Measurements from ENCODE around the gene NQO2. TPM values are rescaled to one million over a fixed set of nuclear protein-coding genes. Genes with fewer than 3 reads are reported as not detected.

Gene NQO2
- total and polyA plus RNA-seq, 2 of the 13 experiments (the other 11 are each of a cell fraction or from before 2014, with no cell fraction given) = 32.2 to 56.5 TPM

DNA sequence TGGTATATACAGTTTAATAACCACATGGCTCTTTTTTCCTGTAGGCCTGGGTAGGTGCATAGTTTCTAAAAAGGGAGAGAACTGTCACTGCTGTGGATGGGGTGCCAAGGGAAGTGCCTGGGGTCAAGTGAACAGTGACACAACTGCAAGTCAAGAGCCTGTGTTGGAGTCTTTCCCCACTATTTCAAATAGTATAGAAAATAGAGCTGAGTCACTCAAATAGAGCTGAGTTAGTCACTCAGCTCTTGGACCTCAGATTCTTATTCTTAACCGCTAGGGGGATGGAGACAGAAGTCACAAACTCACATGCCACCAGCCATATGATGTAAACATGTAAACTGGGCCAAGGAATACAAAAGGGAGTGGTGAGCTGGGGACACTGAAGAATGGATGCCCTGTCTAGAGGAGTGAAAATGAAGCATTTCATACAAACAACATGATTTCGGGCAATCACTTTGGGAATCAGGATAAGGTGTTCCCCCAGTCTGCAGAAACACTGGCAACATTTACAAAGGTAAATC, 2.1 kb downstream of the NQO2 start (continued):
- TF ChIP-seq, protein P1, sequence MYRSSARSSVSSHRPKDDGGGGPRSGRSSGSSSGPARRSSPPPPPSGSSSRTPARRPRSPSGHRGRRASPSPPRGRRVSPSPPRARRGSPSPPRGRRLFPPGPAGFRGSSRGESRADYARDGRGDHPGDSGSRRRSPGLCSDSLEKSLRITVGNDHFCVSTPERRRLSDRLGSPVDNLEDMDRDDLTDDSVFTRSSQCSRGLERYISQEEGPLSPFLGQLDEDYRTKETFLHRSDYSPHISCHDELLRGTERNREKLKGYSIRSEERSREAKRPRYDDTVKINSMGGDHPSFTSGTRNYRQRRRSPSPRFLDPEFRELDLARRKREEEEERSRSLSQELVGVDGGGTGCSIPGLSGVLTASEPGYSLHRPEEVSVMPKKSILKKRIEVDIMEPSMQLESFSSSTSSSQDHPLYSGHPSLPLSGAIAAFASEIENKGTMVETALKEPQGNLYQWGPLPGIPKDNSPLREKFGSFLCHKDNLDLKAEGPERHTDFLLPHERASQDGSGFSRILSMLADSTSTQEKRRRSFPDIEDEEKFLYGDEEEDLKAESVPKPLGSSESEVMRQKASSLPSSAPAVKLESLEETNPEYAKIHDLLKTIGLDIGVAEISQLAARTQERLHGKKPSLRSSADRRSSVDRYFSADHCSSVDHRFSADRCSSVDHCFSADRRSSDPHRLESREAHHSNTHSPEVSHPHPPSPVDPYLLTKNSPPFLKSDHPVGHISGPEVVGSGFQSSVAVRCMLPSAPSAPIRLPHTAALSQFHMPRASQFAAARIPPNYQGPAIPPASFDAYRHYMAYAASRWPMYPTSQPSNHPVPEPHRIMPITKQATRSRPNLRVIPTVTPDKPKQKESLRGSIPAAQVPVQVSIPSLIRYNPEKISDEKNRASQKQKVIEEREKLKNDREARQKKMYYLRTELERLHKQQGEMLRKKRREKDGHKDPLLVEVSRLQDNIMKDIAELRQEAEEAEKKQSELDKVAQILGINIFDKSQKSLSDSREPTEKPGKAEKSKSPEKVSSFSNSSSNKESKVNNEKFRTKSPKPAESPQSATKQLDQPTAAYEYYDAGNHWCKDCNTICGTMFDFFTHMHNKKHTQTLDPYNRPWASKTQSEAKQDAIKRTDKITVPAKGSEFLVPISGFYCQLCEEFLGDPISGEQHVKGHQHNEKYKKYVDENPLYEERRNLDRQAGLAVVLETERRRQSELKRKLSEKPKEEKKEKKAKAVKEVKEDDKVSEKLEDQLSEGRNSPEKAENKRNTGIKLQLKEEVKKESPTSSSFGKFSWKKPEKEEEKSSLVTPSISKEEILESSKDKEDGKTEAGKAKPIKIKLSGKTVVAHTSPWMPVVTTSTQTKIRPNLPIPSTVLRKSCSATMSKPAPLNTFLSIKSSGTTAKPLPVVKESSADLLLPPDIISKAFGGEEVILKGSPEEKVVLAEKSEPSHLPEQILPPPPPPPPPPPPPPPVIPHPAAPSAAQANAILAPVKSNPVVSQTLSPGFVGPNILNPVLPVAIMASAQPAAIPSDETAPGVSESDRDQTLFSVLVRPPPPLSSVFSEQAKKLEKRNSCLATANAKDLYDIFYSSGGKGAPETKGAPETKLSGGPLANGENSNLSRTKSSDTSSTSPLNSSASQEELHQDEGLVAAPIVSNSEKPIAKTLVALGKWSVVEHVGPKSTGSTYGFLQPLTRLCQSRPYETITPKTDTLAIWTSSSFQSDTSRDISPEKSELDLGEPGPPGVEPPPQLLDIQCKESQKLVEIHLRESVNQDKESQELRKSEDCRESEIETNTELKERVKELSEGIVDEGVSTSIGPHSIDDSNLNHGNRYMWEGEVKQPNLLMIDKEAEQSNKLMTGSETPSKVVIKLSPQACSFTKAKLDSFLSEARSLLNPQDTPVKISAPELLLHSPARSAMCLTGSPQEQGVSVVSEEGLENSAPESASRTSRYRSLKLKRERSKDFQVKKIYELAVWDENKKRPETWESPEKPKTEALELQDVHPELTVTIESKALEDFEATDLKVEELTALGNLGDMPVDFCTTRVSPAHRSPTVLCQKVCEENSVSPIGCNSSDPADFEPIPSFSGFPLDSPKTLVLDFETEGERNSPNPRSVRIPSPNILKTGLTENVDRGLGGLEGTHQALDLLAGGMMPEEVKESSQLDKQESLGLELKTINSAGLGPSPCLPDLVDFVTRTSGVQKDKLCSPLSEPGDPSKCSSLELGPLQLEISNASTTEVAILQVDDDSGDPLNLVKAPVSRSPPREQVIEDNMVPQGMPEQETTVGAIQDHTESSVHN (CRISPR knock-in tag; IDR thresholded peaks at IDR 0.05) = no peak
- no peak for TF ChIP-seq TEAD2 (CRISPR knock-in tag; IDR thresholded peaks at IDR 0.05)
- TF ChIP-seq, protein P2, sequence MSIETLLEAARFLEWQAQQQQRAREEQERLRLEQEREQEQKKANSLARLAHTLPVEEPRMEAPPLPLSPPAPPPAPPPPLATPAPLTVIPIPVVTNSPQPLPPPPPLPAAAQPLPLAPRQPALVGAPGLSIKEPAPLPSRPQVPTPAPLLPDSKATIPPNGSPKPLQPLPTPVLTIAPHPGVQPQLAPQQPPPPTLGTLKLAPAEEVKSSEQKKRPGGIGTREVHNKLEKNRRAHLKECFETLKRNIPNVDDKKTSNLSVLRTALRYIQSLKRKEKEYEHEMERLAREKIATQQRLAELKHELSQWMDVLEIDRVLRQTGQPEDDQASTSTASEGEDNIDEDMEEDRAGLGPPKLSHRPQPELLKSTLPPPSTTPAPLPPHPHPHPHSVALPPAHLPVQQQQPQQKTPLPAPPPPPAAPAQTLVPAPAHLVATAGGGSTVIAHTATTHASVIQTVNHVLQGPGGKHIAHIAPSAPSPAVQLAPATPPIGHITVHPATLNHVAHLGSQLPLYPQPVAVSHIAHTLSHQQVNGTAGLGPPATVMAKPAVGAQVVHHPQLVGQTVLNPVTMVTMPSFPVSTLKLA (IDR thresholded peaks at IDR 0.05) = peak; percentile 76; the same call in 1 of the 2 replicates
- TF ChIP-seq, protein P3, sequence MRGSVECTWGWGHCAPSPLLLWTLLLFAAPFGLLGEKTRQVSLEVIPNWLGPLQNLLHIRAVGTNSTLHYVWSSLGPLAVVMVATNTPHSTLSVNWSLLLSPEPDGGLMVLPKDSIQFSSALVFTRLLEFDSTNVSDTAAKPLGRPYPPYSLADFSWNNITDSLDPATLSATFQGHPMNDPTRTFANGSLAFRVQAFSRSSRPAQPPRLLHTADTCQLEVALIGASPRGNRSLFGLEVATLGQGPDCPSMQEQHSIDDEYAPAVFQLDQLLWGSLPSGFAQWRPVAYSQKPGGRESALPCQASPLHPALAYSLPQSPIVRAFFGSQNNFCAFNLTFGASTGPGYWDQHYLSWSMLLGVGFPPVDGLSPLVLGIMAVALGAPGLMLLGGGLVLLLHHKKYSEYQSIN (CRISPR knock-in tag; IDR thresholded peaks at IDR 0.05; ENCODE audit: borderline replicate concordance) = no peak
- TF ChIP-seq ZNF644 (CRISPR knock-in tag; IDR thresholded peaks at IDR 0.05; ENCODE audit: low read depth) = no peak
- TF ChIP-seq JUN (CRISPR knock-in tag; IDR thresholded peaks at IDR 0.05) = no peak
- no peak for TF ChIP-seq ZNF883 (CRISPR knock-in tag; IDR thresholded peaks at IDR 0.05; ENCODE audit: not compliant biosample characterization)
- TF ChIP-seq FOSL1 (CRISPR knock-in tag; IDR thresholded peaks at IDR 0.05; ENCODE audit: borderline replicate concordance) = no peak
- no peak for TF ChIP-seq CENPT (CRISPR knock-in tag; IDR thresholded peaks at IDR 0.05; ENCODE audit: low read depth)
- TF ChIP-seq ESRRA (CRISPR knock-in tag; IDR thresholded peaks at IDR 0.05; ENCODE audit: low read depth) = no peak
- TF ChIP-seq U2AF1 (optimal IDR thresholded peaks at IDR 0.05; ENCODE audit: low read depth, low read length) = no peak
- TF ChIP-seq, protein P4, sequence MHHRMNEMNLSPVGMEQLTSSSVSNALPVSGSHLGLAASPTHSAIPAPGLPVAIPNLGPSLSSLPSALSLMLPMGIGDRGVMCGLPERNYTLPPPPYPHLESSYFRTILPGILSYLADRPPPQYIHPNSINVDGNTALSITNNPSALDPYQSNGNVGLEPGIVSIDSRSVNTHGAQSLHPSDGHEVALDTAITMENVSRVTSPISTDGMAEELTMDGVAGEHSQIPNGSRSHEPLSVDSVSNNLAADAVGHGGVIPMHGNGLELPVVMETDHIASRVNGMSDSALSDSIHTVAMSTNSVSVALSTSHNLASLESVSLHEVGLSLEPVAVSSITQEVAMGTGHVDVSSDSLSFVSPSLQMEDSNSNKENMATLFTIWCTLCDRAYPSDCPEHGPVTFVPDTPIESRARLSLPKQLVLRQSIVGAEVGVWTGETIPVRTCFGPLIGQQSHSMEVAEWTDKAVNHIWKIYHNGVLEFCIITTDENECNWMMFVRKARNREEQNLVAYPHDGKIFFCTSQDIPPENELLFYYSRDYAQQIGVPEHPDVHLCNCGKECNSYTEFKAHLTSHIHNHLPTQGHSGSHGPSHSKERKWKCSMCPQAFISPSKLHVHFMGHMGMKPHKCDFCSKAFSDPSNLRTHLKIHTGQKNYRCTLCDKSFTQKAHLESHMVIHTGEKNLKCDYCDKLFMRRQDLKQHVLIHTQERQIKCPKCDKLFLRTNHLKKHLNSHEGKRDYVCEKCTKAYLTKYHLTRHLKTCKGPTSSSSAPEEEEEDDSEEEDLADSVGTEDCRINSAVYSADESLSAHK (CRISPR knock-in tag; IDR thresholded peaks at IDR 0.05; ENCODE audit: borderline replicate concordance) = no peak
- peak; percentile 57; the same call in 1 of the 2 replicates for TF ChIP-seq THAP11 (CRISPR knock-in tag; IDR thresholded peaks at IDR 0.05)
- no peak for TF ChIP-seq ZNF496 (CRISPR knock-in tag; IDR thresholded peaks at IDR 0.05; ENCODE audit: insufficient replicate concordance)
- TF ChIP-seq POLR2AphosphoS5 (IDR thresholded peaks at IDR 0.05; ENCODE audit: low read depth, low read length) = no peak
- TF ChIP-seq ZBTB1 (CRISPR knock-in tag; IDR thresholded peaks at IDR 0.05; ENCODE audit: borderline replicate concordance) = no peak
- peak; percentile 61 for TF ChIP-seq TEAD3 (CRISPR knock-in tag; optimal IDR thresholded peaks at IDR 0.05; ENCODE audit: borderline replicate concordance)
